HepG2 (cell line): ENCODE data around the gene LYPD8. TPM values are rescaled to one million over a fixed set of nuclear protein-coding genes. Genes with fewer than 3 reads are reported as not detected.

Experiments used
- ATAC-seq: fragments of 200-7000 bp; cut with Tn5 transposase; 3 replicates; pipeline ENCODE4 v1.9.1; 2020; ENCODE audit warnings: mild to moderate bottlenecking, moderate library complexity
- BruUV-seq: library from RNA; stranded (reverse); fragments of 400-500 nt; replicated peaks from 2 replicates; lab custom pipeline; 2021; lab: Mats Ljungman, UMichigan
- CTCF ChIA-PET: fragments of 300-600 bp; formaldehyde crosslinking; extraction: SDS; loops from one replicate; lab custom pipeline; 2021; ENCODE audit warnings: low total read pairs, inconsistent platforms, low intra/inter-chr PET ratio; lab: Yijun Ruan, JAX
- POLR2A ChIA-PET: fragments of 350-600 bp; sonication (Branson Sonifier 250); formaldehyde crosslinking; loops from one replicate; lab custom pipeline; 2020; ENCODE audit warnings: antibody characterized with exemption, inconsistent platforms; lab: Yijun Ruan, JAX
- DNase-seq: peaks from one replicate; pipeline ENCODE4 v3.0.0-alpha.2; 2015; ENCODE audit warnings: low spot score
- FAIRE-seq: peaks from 3 replicates; lab custom pipeline; 2011; peaks lifted over from hg19 to GRCh38; lab: Jason Lieb, UNC
- H2AFZ ChIP-seq: one replicate; pipeline ENCODE4 v1.6.1; 2011; ENCODE audit warnings: low read length, inconsistent platforms
- H3K27ac ChIP-seq: fragments of 300-600 bp; 3 replicates; pipeline ENCODE4 v1.8.0; 2011; ENCODE audit warnings: mixed run types, mild to moderate bottlenecking, mixed read lengths, low read length, inconsistent platforms; ENCODE audit not compliant: insufficient read depth; ENCODE audit errors: extremely low read length
- H3K27me3 ChIP-seq, 2 experiments: fragments of 200-600 bp in 1 of 2; 2 replicates in 1 of 2; 3 replicates in 1 of 2; pipeline versions ENCODE4 v1.6.0 to v1.8.0; 2011; ENCODE audit warnings: low read length in 2 of 2, mild to moderate bottlenecking in 2 of 2, moderate library complexity in 2 of 2, inconsistent platforms in 1 of 2; ENCODE audit not compliant: insufficient read depth in 2 of 2, control insufficient read depth in 1 of 2
- H3K36me3 ChIP-seq, 2 experiments: fragments of 200-600 bp in 1 of 2; replicated peaks in 1 of 2; 2 replicates in 1 of 2; 3 replicates in 1 of 2; pipeline versions ENCODE4 v1.5.1 to v1.8.0; 2011; ENCODE audit warnings: low read length in 2 of 2, inconsistent platforms in 1 of 2; ENCODE audit not compliant: insufficient read depth in 2 of 2, control insufficient read depth in 1 of 2
- H3K4me1 ChIP-seq: 2 replicates; pipeline ENCODE4 v1.5.1; 2012; ENCODE audit warnings: low read length, inconsistent platforms; ENCODE audit not compliant: insufficient read depth
- H3K4me2 ChIP-seq: 2 replicates; pipeline ENCODE4 v1.6.0; 2011; ENCODE audit warnings: low read depth, low read length, inconsistent platforms
- H3K4me3 ChIP-seq, 3 experiments: fragments of 200-600 bp in 1 of 3; sonication (generic), shearing (Covaris generic) in 1 of 3; replicated peaks in 1 of 3; 2 replicates each; pipeline ENCODE4 v1.5.1; 2011 to 2016; ENCODE audit warnings: low read length in 3 of 3, inconsistent platforms in 2 of 3, low read depth in 2 of 3, mild to moderate bottlenecking in 2 of 3, control low read depth in 1 of 3, mixed read lengths in 1 of 3; ENCODE audit not compliant: insufficient read depth in 1 of 3
- H3K79me2 ChIP-seq: one replicate; pipeline ENCODE4 v1.6.1; 2011; ENCODE audit warnings: low read length, inconsistent platforms; ENCODE audit not compliant: insufficient read depth
- H3K9ac ChIP-seq: 2 replicates; pipeline ENCODE4 v1.6.0; 2011; ENCODE audit warnings: mild to moderate bottlenecking, low read depth, low read length, inconsistent platforms; ENCODE audit not compliant: insufficient read depth
- H3K9me3 ChIP-seq: 2 replicates; pipeline ENCODE4 v1.5.1; 2012; ENCODE audit warnings: mild to moderate bottlenecking, low read length
- H4K20me1 ChIP-seq: 2 replicates; pipeline ENCODE4 v1.6.0; 2011; ENCODE audit warnings: inconsistent platforms, mild to moderate bottlenecking, low read length, moderate library complexity; ENCODE audit not compliant: insufficient read depth
- KMT2B ChIP-seq: IDR thresholded peaks from 2 replicates; pipeline ENCODE4 v1.6.1; 2016; ENCODE audit warnings: missing genetic modification reagents, missing compliant biosample characterization
- NFATC3 ChIP-seq: sonication (generic); formaldehyde crosslinking; IDR thresholded peaks from 2 replicates; pipeline ENCODE4 v1.5.1; 2020; ENCODE audit warnings: mild to moderate bottlenecking, missing genetic modification reagents
- SOX13 ChIP-seq, 3 experiments: fragments of 450-650 bp in 1 of 3; sonication (generic) in 1 of 3; formaldehyde crosslinking in 1 of 3; IDR thresholded peaks in 2 of 3; conservative IDR thresholded peaks in 1 of 3; 2 replicates each; pipeline versions ENCODE4 v1.5.0 to v1.6.1; 2016 to 2020; ENCODE audit warnings: antibody characterized with exemption in 1 of 3, mild to moderate bottlenecking in 1 of 3, missing compliant biosample characterization in 1 of 3, missing genetic modification reagents in 1 of 3, moderate library complexity in 1 of 3
- SRY ChIP-seq: sonication (generic); formaldehyde crosslinking; IDR thresholded peaks from 2 replicates; pipeline ENCODE4 v1.8.0; 2022; ENCODE audit warnings: mild to moderate bottlenecking, missing genetic modification reagents
- ZNF501 ChIP-seq: sonication (generic); formaldehyde crosslinking; IDR thresholded peaks from 2 replicates; pipeline ENCODE4 v1.5.1; 2020; ENCODE audit warnings: mild to moderate bottlenecking, moderate library complexity, missing genetic modification reagents
- ZNF549 ChIP-seq: sonication (generic); formaldehyde crosslinking; IDR thresholded peaks from 2 replicates; pipeline ENCODE4 v1.5.0; 2020; ENCODE audit warnings: missing genetic modification reagents
- ZNF772 ChIP-seq: sonication (generic); formaldehyde crosslinking; IDR thresholded peaks from 2 replicates; pipeline ENCODE4 v1.5.0; 2020; ENCODE audit warnings: mild to moderate bottlenecking, missing genetic modification reagents
- WGBS: methylation state at CpG from one replicate; pipeline ENCODE4 v1.1.6; 2017; ENCODE audit warnings: low lambda C conversion rate; 5-methylcytosine and 5-hydroxymethylcytosine counted together
- in situ Hi-C: cut with HindIII; loops from 2 replicates; pipeline ENCODE4 v1.10.0; 2017; ENCODE audit warnings: low pct_unique_long_range_greater_than_20kb; ENCODE audit not compliant: extremely low pct_ligation_motif_present
- intact Hi-C: fragments of 100-400 bp; cut with micrococcal nuclease; formaldehyde crosslinking; loops from one replicate; pipeline ENCODE4 v1.10.0; 2022; ENCODE audit not compliant: unreplicated experiment
- polyA plus RNA-seq, 8 experiments: library from polyadenylated mRNA; depleted of rRNA in 3 of 8; stranded (reverse) in 7 of 8; unstranded in 1 of 8; fragments of >200 nt; fragmentation: Illumina TruSeq in 4 of 8; extraction: Trizol in 4 of 8; gene quantifications; 2 replicates each; pipeline versions ENCODE4 v1.2.1 to v1.2.3, GENCODE V29; 2011 to 2016; ENCODE audit warnings: low read depth in 4 of 8, missing spikeins in 1 of 8, mixed read lengths in 1 of 8; ENCODE audit not compliant: insufficient read depth in 1 of 8
- total RNA-seq, 5 experiments: library from RNA; depleted of rRNA; stranded (reverse); fragments of >200 nt; fragmentation: Illumina TruSeq; extraction: Trizol; gene quantifications; 2 replicates each; pipeline ENCODE4 v1.2.3, GENCODE V29; 2016; ENCODE audit warnings: low read depth in 1 of 5
- TF ChIP-seq, protein P1 (sequence below): sonication (generic); formaldehyde crosslinking; IDR thresholded peaks from 2 replicates; pipeline ENCODE4 v1.4.0; 2020; ENCODE audit warnings: mild to moderate bottlenecking, missing genetic modification reagents

LYPD8 gene
- total and polyA plus RNA-seq, 2 of the 13 experiments (the other 11 are each of a cell fraction or from before 2014, with no cell fraction given) = not detected

DNA sequence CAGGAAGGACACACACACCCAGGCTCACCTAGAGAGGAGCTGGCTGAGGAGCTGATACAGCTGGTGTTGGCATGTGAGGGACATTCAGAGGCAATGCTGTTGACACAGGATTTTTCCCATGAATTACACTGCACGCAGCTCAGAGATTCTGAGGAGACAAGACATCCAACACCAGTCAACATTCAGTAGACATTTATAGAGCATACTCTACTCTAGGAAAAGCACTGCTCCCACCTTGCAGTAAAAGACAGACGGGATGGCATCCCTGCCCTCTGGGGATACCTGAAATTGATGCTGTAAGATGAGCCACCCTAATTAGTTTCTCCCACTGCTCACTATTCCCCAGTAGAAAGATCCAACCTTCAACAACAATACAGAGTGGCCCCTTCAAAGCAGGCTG, 5.1 kb downstream of the LYPD8 start:
- Histone ChIP-seq H4K20me1 (no peaks in the 10 kb centered on the region), H3K27ac (no peak overlapping the region), H3K79me2 (no peaks in the 10 kb centered on the region), H3K9me3 (no peaks in the 10 kb centered on the region), H3K36me3 (no peaks in the 10 kb centered on the region), H3K9ac (no peak overlapping the region), H3K4me1 (peaks cover 17% of the 10 kb centered on the region), H3K4me3 (no peak overlapping the region), H3K27me3 (no peaks in the 10 kb centered on the region; a peak in 1 of 5 replicates), H3K4me2 (no peak overlapping the region), H2AFZ (peak overlapping the region; percentile 83)
- POLR2A ChIA-PET = interaction anchor here (0.9 kb wide), 1 partner anchor 108 kb away, joined by 3 read pairs; the partner anchor contains the start of gene ZNF692
- intact Hi-C loops (loop anchor here (5.0 kb wide), 1 partner anchor 57 kb away; no protein-coding TSS in a partner anchor), in situ Hi-C loops (no loop called here)
- no peak for DNase-seq
- 0% methylated on average over 1 of the region's 2 CpGs for WGBS
- no peak for TF ChIP-seq NFATC3
- TF ChIP-seq KMT2B (CRISPR knock-in tag) = no peak
- TF ChIP-seq ZNF772 (CRISPR knock-in tag) = no peak
- TF ChIP-seq SOX13 (IDR thresholded peaks at IDR 0.05) = no peak
- no peak for TF ChIP-seq SOX13 (CRISPR knock-in tag; conservative IDR thresholded peaks at IDR 0.05 in 1 of 2, IDR thresholded peaks at IDR 0.05 in 1 of 2)
- TF ChIP-seq ZNF549 = no peak
- TF ChIP-seq, protein P1, sequence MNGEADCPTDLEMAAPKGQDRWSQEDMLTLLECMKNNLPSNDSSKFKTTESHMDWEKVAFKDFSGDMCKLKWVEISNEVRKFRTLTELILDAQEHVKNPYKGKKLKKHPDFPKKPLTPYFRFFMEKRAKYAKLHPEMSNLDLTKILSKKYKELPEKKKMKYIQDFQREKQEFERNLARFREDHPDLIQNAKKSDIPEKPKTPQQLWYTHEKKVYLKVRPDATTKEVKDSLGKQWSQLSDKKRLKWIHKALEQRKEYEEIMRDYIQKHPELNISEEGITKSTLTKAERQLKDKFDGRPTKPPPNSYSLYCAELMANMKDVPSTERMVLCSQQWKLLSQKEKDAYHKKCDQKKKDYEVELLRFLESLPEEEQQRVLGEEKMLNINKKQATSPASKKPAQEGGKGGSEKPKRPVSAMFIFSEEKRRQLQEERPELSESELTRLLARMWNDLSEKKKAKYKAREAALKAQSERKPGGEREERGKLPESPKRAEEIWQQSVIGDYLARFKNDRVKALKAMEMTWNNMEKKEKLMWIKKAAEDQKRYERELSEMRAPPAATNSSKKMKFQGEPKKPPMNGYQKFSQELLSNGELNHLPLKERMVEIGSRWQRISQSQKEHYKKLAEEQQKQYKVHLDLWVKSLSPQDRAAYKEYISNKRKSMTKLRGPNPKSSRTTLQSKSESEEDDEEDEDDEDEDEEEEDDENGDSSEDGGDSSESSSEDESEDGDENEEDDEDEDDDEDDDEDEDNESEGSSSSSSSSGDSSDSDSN (CRISPR knock-in tag) = no peak
- TF ChIP-seq ZNF501 (CRISPR knock-in tag) = no peak
- TF ChIP-seq SRY = no peak
- FAIRE-seq = no peak
- CTCF ChIA-PET = no interaction called here
- no TSS peak for BruUV-seq
- peak; percentile 24 for ATAC-seq
